ENCODE data around the gene MACO1. TPM values are rescaled to one million over a fixed set of nuclear protein-coding genes. Genes with fewer than 3 reads are reported as not detected.
A peak's percentile ranks its signal among the peaks of the same experiment; 100 is the strongest.

MACO1 gene
- total and polyA plus RNA-seq, 2 of the 13 experiments (the other 11 are each of a cell fraction or from before 2014, with no cell fraction given), result 9.7 to 17.0 TPM

DNA sequence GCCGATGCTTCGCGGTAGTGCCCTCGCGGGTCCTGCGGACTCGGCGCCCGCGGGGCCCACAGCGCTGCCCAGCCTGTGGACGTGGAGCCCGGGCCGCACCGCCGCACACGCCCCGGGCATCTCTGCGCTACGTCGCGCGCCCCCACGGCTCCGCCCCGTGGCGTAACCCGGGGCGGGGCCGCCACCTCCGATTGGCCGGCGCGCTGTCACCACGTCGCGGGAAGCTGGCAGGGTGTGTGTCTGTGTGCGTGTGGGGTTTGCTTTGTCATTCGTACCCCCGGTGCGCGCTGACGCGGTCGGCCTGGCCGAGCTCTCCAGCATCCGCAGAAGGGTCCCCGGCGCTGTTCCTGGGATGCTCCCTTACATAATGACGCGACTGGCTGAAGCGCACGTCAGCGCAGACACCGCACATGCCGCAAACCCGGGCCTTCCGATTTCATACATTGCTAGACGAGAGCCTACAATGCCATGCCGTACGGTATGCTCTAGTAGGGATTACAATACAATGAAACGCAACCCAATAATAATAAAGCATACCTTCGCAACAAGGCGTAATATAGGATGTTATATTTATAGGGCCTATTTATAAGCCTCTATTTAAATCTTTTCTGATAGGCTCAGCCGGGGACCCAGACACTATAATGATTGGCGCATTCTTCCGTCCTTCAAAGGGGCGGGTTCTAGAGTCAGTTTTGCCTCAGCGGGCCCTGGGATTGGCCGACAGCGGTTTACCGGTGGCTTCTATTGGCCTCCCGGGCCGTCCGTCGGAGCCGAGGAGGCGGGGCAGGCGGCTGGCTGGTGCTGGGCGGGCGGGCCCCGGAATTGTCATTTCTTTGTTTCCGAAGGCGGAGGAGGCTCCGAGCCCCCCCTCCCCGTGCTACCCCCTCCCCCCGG, at the start of gene MACO1 (continued):
- TF ChIP-seq, protein P1, sequence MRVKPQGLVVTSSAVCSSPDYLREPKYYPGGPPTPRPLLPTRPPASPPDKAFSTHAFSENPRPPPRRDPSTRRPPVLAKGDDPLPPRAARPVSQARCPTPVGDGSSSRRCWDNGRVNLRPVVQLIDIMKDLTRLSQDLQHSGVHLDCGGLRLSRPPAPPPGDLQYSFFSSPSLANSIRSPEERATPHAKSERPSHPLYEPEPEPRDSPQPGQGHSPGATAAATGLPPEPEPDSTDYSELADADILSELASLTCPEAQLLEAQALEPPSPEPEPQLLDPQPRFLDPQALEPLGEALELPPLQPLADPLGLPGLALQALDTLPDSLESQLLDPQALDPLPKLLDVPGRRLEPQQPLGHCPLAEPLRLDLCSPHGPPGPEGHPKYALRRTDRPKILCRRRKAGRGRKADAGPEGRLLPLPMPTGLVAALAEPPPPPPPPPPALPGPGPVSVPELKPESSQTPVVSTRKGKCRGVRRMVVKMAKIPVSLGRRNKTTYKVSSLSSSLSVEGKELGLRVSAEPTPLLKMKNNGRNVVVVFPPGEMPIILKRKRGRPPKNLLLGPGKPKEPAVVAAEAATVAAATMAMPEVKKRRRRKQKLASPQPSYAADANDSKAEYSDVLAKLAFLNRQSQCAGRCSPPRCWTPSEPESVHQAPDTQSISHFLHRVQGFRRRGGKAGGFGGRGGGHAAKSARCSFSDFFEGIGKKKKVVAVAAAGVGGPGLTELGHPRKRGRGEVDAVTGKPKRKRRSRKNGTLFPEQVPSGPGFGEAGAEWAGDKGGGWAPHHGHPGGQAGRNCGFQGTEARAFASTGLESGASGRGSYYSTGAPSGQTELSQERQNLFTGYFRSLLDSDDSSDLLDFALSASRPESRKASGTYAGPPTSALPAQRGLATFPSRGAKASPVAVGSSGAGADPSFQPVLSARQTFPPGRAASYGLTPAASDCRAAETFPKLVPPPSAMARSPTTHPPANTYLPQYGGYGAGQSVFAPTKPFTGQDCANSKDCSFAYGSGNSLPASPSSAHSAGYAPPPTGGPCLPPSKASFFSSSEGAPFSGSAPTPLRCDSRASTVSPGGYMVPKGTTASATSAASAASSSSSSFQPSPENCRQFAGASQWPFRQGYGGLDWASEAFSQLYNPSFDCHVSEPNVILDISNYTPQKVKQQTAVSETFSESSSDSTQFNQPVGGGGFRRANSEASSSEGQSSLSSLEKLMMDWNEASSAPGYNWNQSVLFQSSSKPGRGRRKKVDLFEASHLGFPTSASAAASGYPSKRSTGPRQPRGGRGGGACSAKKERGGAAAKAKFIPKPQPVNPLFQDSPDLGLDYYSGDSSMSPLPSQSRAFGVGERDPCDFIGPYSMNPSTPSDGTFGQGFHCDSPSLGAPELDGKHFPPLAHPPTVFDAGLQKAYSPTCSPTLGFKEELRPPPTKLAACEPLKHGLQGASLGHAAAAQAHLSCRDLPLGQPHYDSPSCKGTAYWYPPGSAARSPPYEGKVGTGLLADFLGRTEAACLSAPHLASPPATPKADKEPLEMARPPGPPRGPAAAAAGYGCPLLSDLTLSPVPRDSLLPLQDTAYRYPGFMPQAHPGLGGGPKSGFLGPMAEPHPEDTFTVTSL (CRISPR knock-in tag; IDR thresholded peaks at IDR 0.05; ENCODE audit: borderline replicate concordance), result no peak
- TF ChIP-seq FOSL2 (CRISPR knock-in tag; IDR thresholded peaks at IDR 0.05) (no peak), POGZ (CRISPR knock-in tag; IDR thresholded peaks at IDR 0.05) (peak; percentile 41; the same call in 1 of the 2 replicates), ZBTB7B (CRISPR knock-in tag; IDR thresholded peaks at IDR 0.05) (peak; percentile 61; the same call in 1 of the 2 replicates), CCDC6 (CRISPR knock-in tag; IDR thresholded peaks at IDR 0.05) (peak; percentile 52; the same call in 1 of the 2 replicates), ZNF235 (CRISPR knock-in tag; IDR thresholded peaks at IDR 0.05; ENCODE audit: borderline replicate concordance) (peak; percentile 88; the same call in 1 of the 2 replicates), KAT8 (CRISPR knock-in tag; IDR thresholded peaks at IDR 0.05) (0 out of 2 replicates have a peak, but pooled peaks have one; percentile 16), MAZ (IDR thresholded peaks at IDR 0.05; ENCODE audit: borderline replicate concordance, low read depth, low read length) (peak; percentile 74; the same call in 1 of the 2 replicates), MAZ (CRISPR knock-in tag; IDR thresholded peaks at IDR 0.05; ENCODE audit: low read depth) (0 out of 2 replicates have a peak, but pooled peaks have one; percentile 4), ZNF234 (CRISPR knock-in tag; conservative IDR thresholded peaks at IDR 0.05) (no peak)
- TF ChIP-seq, protein P2, sequence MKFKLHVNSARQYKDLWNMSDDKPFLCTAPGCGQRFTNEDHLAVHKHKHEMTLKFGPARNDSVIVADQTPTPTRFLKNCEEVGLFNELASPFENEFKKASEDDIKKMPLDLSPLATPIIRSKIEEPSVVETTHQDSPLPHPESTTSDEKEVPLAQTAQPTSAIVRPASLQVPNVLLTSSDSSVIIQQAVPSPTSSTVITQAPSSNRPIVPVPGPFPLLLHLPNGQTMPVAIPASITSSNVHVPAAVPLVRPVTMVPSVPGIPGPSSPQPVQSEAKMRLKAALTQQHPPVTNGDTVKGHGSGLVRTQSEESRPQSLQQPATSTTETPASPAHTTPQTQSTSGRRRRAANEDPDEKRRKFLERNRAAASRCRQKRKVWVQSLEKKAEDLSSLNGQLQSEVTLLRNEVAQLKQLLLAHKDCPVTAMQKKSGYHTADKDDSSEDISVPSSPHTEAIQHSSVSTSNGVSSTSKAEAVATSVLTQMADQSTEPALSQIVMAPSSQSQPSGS (CRISPR knock-in tag; IDR thresholded peaks at IDR 0.05), result 0 out of 2 replicates have a peak, but pooled peaks have one; percentile 16
- TF ChIP-seq, protein P3, sequence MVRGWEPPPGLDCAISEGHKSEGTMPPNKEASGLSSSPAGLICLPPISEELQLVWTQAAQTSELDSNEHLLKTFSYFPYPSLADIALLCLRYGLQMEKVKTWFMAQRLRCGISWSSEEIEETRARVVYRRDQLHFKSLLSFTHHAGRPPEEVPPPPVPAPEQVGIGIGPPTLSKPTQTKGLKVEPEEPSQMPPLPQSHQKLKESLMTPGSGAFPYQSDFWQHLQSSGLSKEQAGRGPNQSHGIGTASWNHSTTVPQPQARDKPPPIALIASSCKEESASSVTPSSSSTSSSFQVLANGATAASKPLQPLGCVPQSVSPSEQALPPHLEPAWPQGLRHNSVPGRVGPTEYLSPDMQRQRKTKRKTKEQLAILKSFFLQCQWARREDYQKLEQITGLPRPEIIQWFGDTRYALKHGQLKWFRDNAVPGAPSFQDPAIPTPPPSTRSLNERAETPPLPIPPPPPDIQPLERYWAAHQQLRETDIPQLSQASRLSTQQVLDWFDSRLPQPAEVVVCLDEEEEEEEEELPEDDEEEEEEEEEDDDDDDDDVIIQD (CRISPR knock-in tag; IDR thresholded peaks at IDR 0.05; ENCODE audit: low read depth), result no peak
- TF ChIP-seq, protein P4, sequence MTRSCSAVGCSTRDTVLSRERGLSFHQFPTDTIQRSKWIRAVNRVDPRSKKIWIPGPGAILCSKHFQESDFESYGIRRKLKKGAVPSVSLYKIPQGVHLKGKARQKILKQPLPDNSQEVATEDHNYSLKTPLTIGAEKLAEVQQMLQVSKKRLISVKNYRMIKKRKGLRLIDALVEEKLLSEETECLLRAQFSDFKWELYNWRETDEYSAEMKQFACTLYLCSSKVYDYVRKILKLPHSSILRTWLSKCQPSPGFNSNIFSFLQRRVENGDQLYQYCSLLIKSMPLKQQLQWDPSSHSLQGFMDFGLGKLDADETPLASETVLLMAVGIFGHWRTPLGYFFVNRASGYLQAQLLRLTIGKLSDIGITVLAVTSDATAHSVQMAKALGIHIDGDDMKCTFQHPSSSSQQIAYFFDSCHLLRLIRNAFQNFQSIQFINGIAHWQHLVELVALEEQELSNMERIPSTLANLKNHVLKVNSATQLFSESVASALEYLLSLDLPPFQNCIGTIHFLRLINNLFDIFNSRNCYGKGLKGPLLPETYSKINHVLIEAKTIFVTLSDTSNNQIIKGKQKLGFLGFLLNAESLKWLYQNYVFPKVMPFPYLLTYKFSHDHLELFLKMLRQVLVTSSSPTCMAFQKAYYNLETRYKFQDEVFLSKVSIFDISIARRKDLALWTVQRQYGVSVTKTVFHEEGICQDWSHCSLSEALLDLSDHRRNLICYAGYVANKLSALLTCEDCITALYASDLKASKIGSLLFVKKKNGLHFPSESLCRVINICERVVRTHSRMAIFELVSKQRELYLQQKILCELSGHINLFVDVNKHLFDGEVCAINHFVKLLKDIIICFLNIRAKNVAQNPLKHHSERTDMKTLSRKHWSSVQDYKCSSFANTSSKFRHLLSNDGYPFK (CRISPR knock-in tag; IDR thresholded peaks at IDR 0.05; ENCODE audit: borderline replicate concordance), result peak; percentile 53; the same call in 1 of the 2 replicates

Data from HepG2 (cell line).